OCI-LY1 (cell line): ENCODE measurements around the gene SLC31A1.

Source experiments
- EZH2 ChIP-seq: fragments of 200-600 bp; sonication (generic), shearing (Covaris generic); IDR thresholded peaks from 2 replicates; pipeline ENCODE4 v1.8.0; 2017; ENCODE audit warnings: borderline replicate concordance, mixed run types, mild to moderate bottlenecking, antibody characterized with exemption, low read length, moderate library complexity, mixed read lengths
- TF ChIP-seq, protein P1 (sequence below): fragments of 200-600 bp; sonication (generic), shearing (Covaris generic); IDR thresholded peaks from 2 replicates; pipeline ENCODE4 v1.5.1; 2017; ENCODE audit warnings: mild to moderate bottlenecking, antibody characterized with exemption, low read length, moderate library complexity, mixed read lengths

DNA sequence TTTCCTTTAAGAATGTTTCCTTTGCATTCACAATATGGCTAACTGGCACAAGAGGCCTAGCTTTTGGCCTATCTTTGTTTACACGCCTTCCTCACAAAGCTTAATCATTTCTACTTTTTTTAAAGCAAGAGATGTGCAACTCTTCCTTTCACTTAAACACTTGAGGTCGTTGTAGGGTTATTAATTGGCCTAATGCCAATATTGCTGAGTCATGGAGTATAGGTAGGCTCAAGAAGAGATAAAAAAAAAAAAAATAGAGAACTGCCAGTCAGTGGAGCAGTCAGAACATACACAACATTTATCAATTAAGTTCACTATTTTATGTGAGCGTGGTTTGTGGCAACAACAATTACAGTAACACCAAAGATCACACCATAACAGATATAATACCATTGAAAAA, 6.2 kb upstream of the SLC31A1 start:
- TF ChIP-seq, protein P1, sequence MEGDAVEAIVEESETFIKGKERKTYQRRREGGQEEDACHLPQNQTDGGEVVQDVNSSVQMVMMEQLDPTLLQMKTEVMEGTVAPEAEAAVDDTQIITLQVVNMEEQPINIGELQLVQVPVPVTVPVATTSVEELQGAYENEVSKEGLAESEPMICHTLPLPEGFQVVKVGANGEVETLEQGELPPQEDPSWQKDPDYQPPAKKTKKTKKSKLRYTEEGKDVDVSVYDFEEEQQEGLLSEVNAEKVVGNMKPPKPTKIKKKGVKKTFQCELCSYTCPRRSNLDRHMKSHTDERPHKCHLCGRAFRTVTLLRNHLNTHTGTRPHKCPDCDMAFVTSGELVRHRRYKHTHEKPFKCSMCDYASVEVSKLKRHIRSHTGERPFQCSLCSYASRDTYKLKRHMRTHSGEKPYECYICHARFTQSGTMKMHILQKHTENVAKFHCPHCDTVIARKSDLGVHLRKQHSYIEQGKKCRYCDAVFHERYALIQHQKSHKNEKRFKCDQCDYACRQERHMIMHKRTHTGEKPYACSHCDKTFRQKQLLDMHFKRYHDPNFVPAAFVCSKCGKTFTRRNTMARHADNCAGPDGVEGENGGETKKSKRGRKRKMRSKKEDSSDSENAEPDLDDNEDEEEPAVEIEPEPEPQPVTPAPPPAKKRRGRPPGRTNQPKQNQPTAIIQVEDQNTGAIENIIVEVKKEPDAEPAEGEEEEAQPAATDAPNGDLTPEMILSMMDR: no peak
- TF ChIP-seq EZH2: no peak
